GM13977 (cell line): ENCODE measurements around the gene ADTRP.

Experiments used
- DNase-seq: peaks from one replicate; pipeline ENCODE4 v3.0.0; 2012; ENCODE audit warnings: low spot score
- in situ Hi-C: fragments of 300-500 bp; cut with MboI; formaldehyde crosslinking; loops from one replicate; pipeline ENCODE4 v1.12.0; 2022; ENCODE audit warnings: low sequenced_read_pairs, low pct_unique_long_range_greater_than_20kb, mixed read lengths, inconsistent platforms; ENCODE audit not compliant: unreplicated experiment
- TF ChIP-seq, protein P1 (sequence below): IDR thresholded peaks from 2 replicates; pipeline ENCODE4 v1.5.1; 2012; ENCODE audit warnings: mild to moderate bottlenecking, control low read depth; ENCODE audit not compliant: insufficient read depth; ENCODE audit errors: extremely low read depth, missing control alignments

ADTRP gene

GRCh38 chr6:11767978-11768756 lies 10.4 kb downstream of the ADTRP start:
- in situ Hi-C loops: no loop called here
- TF ChIP-seq, protein P1, sequence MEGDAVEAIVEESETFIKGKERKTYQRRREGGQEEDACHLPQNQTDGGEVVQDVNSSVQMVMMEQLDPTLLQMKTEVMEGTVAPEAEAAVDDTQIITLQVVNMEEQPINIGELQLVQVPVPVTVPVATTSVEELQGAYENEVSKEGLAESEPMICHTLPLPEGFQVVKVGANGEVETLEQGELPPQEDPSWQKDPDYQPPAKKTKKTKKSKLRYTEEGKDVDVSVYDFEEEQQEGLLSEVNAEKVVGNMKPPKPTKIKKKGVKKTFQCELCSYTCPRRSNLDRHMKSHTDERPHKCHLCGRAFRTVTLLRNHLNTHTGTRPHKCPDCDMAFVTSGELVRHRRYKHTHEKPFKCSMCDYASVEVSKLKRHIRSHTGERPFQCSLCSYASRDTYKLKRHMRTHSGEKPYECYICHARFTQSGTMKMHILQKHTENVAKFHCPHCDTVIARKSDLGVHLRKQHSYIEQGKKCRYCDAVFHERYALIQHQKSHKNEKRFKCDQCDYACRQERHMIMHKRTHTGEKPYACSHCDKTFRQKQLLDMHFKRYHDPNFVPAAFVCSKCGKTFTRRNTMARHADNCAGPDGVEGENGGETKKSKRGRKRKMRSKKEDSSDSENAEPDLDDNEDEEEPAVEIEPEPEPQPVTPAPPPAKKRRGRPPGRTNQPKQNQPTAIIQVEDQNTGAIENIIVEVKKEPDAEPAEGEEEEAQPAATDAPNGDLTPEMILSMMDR: no peak
- no peak for DNase-seq

- TF ChIP-seq, protein P1: no peak
- DNase-seq: no peak
- in situ Hi-C loops: no loop called here
Measured at GRCh38 chr6:11767458-11767857, 11.1 kb downstream of the ADTRP start.

DNA sequence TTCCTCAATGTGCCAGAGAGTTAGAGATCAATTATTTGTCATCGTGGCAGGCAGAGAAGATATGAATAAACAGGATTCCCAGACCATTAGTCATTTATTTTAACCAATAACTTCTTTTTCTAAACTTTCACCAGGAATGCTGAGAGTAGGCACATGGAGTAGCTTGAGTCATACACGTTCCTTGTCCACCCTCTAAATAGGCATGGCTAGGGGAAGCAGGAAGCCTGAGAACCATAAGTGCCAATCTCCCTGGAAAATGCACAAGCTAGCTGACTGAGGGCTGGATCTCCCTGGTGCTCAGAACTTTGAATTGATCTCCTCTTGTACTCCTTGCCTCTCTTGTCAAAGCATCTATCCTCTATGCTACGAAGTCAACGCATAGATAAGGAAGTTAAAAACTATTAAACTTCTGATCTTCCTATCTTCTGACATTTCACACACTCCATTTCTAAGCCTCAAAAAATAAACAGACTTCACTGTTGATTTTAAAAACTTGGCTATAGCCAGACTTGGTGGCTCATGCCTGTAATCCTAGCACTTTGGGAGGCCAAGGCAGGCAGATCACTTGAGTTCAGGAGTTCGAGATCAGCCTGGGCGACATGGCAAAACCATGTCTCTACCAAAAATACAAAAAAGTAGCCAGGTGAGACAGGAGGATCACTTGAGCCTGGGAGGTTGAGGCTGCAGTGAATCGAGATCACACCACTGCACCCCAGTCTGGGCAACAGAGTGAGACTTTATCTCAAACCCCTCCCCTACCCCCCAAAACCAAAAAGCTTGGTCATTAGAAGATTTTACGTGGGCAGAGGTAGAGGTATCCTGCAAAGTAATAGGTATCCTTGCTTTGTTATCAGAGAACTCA lies 11.8 kb downstream of the ADTRP start:
- no peak for DNase-seq
- TF ChIP-seq, protein P1: no peak

GRCh38 chr6:11766043-11766442 lies 12.6 kb downstream of the ADTRP start:
- TF ChIP-seq, protein P1: no peak
- DNase-seq: no peak
- in situ Hi-C loops: no loop called here

More for the DNA sequence above, 11.8 kb downstream of the ADTRP start:
- in situ Hi-C loops: no loop called here

DNA sequence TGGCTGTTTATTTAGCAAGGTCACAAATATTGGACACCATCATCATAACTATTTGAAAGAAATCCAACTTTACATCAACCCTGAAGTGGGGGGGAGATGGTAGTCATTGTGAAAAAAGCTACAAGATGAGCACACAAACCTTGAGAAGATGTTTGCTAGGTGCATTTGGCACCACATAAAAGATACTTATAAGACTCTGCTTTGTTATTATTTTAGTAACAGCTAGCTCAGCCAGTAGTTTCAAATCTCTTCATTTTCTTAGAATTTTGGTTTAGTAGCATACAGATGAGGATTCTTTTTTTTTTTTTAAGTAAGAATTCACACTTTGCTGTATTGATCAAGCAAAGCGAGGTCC lies 14.4 kb downstream of the ADTRP start:
- in situ Hi-C loops: no loop called here
- TF ChIP-seq, protein P1: no peak
- DNase-seq: no peak

DNA sequence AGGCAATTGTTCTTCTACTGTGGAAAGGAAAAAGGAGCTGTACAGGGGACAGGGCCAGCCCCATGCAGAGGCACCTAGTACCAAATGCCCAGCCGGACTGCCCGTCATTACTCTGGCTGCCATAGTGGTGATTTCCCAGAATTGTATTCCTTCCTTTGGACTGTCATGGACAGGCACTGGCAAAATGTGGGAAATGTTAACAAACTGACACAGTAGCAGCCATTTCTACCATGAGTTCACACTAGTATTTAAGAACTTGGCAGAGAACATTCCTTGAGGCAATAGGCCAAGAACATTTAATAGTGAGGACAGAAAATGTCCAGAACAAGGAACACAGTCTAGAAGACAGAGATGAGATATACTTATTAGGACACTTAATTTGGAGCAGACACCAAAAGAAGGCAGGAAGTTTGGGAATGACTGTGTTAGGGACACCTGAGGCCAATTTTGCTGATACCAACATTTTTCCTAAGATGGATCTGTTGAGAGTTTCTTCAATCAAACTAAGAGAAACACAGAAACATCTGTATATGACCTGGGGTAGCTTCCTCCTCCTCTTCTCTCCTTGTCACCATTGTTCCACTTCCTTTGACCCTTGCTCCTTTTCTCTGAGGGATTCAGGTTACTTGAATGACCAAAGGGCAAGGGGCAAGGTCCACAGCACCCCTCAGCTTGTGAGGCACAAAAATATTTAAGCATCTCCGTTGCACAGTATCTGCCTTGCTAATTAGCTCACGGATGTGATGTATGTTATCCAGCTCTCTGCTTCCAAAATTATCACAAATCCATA lies 14.9 kb downstream of the ADTRP start:
- in situ Hi-C loops: no loop called here
- TF ChIP-seq, protein P1: no peak
- DNase-seq: no peak
